ENCODE measurements around the gene ENTPD3. TPM values are rescaled to one million over a fixed set of nuclear protein-coding genes. Genes with fewer than 3 reads are reported as not detected.

Gene ENTPD3
- total RNA-seq, 2 donors from 2014 or later: 0.12 to 0.59 TPM

DNA sequence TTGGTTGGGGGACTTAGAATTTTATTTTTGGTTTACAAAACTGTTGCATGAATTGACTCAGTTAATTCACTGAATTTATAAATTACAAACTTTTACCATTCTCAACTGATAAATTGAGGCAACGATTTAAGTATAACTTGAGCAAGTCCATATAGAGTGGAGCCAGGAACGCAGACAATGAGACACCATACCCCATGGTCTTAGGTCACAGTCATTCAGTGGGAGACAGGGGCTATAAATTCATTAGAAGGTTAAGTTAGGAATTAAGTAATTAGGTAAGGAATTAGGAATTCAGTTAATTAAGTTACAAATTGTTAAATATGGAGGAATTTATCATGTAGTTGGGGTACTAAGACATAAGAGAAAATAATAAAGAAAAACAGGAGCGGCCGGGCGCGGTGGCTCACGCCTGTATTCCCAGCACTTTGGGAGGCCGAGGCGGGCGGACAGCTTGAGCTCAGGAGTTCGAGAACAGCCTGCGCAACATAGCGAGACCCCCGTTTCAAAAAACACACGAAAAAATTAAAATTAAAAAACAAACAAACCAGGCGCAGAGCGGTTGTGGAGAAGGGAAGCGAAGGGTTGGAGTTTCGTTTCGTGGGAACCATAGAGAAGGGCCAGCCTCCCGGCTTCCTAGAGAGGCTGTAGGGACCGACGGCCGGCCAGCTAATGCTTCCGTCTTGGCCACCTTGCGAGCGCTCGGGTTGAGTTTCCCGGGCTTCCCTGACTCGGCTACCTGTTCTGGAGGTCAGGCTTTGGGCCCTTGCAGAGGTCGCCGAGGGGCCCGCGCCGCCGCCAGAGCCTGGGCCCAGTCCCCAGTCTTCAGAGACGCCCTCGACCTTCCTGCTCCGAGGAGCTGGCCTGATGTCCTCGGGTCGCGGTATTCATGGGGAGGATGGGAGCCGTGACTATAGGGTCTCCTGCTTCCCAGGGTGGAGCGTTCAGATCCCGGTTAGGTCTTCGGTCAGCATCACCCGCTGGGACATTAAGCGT is 89.8 kb downstream of the ENTPD3 start, which contains the start of gene ZNF619:
Gene ZNF619 (plus strand): TSS at position 645 of the 993 bp plus-strand sequence. CDS start 858 bp downstream, outside the sequence.
- H3K4me3 ChIP-seq: peak within 1 kb of the TSS; percentile 80 to 85
- peaks cover 5% of the 10 kb centered on the region for H3K36me3 ChIP-seq
- DNase-seq (ENCODE audit: low spot score): peak; percentile 73
- TF ChIP-seq, protein P1, sequence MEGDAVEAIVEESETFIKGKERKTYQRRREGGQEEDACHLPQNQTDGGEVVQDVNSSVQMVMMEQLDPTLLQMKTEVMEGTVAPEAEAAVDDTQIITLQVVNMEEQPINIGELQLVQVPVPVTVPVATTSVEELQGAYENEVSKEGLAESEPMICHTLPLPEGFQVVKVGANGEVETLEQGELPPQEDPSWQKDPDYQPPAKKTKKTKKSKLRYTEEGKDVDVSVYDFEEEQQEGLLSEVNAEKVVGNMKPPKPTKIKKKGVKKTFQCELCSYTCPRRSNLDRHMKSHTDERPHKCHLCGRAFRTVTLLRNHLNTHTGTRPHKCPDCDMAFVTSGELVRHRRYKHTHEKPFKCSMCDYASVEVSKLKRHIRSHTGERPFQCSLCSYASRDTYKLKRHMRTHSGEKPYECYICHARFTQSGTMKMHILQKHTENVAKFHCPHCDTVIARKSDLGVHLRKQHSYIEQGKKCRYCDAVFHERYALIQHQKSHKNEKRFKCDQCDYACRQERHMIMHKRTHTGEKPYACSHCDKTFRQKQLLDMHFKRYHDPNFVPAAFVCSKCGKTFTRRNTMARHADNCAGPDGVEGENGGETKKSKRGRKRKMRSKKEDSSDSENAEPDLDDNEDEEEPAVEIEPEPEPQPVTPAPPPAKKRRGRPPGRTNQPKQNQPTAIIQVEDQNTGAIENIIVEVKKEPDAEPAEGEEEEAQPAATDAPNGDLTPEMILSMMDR (IDR thresholded peaks at IDR 0.05): peak in 1 of 2 donors; percentile 12
- H3K27me3 ChIP-seq: no peaks in the 10 kb centered on the region
- H3K4me1 ChIP-seq: peaks cover 0 to 9% of the 10 kb centered on the region in 2 donors
- H3K27ac ChIP-seq: peak within 1 kb of the TSS; percentile 75 to 82
- H3K9me3 ChIP-seq: no peaks in the 10 kb centered on the region

DNA sequence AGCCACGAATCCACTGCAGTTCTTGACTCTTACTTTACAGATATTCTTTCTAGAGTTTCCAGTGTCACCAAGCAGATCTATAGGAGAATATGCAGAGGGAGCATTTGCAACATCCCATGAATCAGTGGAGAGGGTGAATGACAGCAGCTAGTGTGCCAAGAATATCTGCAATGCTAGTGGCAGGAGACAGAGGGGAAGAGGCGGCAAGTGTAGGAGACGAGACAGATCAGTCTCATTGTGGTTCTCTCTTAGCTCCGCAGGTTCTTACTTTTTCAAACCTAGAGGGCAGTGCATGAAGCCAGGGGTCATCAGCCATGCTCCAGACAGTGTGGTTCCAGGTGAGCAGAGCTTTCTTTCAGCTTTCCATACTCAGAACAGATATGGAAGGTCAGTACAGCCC is 90.7 kb downstream of the ENTPD3 start:
- H3K27ac ChIP-seq: peak overlapping the region; percentile 75 to 82
- TF ChIP-seq, protein P1 (IDR thresholded peaks at IDR 0.05): no peak
- H3K27me3 ChIP-seq: no peaks in the 10 kb centered on the region
- no peaks in the 10 kb centered on the region for H3K9me3 ChIP-seq
- H3K4me1 ChIP-seq: peaks cover 0 to 9% of the 10 kb centered on the region in 2 donors
- peaks cover 11% of the 10 kb centered on the region for H3K36me3 ChIP-seq
- no peak for DNase-seq (ENCODE audit: low spot score)
- peak overlapping the region; percentile 80 to 85 for H3K4me3 ChIP-seq

Other genes with a start within 250 kb of the ENTPD3 start
- gene EIF1B, start 77.5 kb upstream of the ENTPD3 start, total RNA-seq: 100 to 1,000 TPM in 1 of 2 donors, 10 to 100 TPM in 1; 63.9 to 131 TPM
- 100 to 1,000 TPM; 182 to 247 TPM for gene RPL14, start 70.2 kb downstream of the ENTPD3 start, total RNA-seq
- 1 to 10 TPM; 1.7 to 3.3 TPM for gene ZNF619, start 89.9 kb downstream of the ENTPD3 start, total RNA-seq
- 1 to 10 TPM; 2.0 to 3.6 TPM for gene ZNF620, start 118.9 kb downstream of the ENTPD3 start, total RNA-seq
- gene ZNF621, start 137.8 kb downstream of the ENTPD3 start, total RNA-seq: 1 to 10 TPM; 6.6 to 7.0 TPM